PC-9 (cell line): ENCODE measurements around the gene HES1. TPM values are rescaled to one million over a fixed set of nuclear protein-coding genes. Genes with fewer than 3 reads are reported as not detected.

Source experiments
- BruUV-seq: library from RNA; stranded (reverse); fragments of 400-500 nt; replicated peaks from 2 replicates; lab custom pipeline; 2021; lab: Mats Ljungman, UMichigan
- CTCF ChIA-PET: fragments of 300-600 bp; sonication (Branson Sonifier 250); formaldehyde crosslinking; loops from one replicate; lab custom pipeline; 2022; ENCODE audit warnings: antibody characterized with exemption; lab: Charles Lee
- POLR2A ChIA-PET: fragments of 300-600 bp; sonication (Branson Sonifier 250); formaldehyde crosslinking; loops from one replicate; lab custom pipeline; 2022; ENCODE audit warnings: antibody characterized with exemption; ENCODE audit not compliant: unreplicated experiment; lab: Charles Lee
- DNase-seq, 2 experiments: peaks; one replicate each; pipeline versions ENCODE4 v3.0.0 to v3.0.0-alpha.2; 2015 to 2022; ENCODE audit warnings: mixed read lengths in 1 of 2
- H2AFZ ChIP-seq: fragments of 200-600 bp; sonication (generic); 2 replicates; pipeline ENCODE4 v1.8.1; 2017; ENCODE audit warnings: antibody characterized with exemption
- H3F3A ChIP-seq: fragments of 200-600 bp; sonication (generic); 2 replicates; pipeline ENCODE4 v1.8.1; 2017; ENCODE audit warnings: antibody characterized with exemption, mild to moderate bottlenecking, low read depth; ENCODE audit not compliant: insufficient read depth
- H3K27ac ChIP-seq: fragments of 200-600 bp; sonication (generic); 2 replicates; pipeline ENCODE4 v1.6.1; 2016; ENCODE audit warnings: mixed run types
- H3K27me3 ChIP-seq: fragments of 200-600 bp; sonication (generic); 2 replicates; pipeline ENCODE4 v1.6.1; 2016; ENCODE audit warnings: low read depth, mixed run types; ENCODE audit not compliant: insufficient read depth
- H3K36me3 ChIP-seq: fragments of 200-600 bp; sonication (generic); 2 replicates; pipeline ENCODE4 v1.6.1; 2016; ENCODE audit warnings: low read depth, mixed run types
- H3K4me1 ChIP-seq: fragments of 200-600 bp; sonication (generic); replicated peaks from 2 replicates; pipeline ENCODE4 v1.6.1; 2016; ENCODE audit warnings: mixed run types; ENCODE audit not compliant: insufficient read depth
- H3K4me2 ChIP-seq: fragments of 200-600 bp; sonication (generic); 2 replicates; pipeline ENCODE4 v1.6.1; 2017; ENCODE audit warnings: mixed run types
- H3K4me3 ChIP-seq: fragments of 200-600 bp; sonication (generic); 2 replicates; pipeline ENCODE4 v1.6.1; 2016; ENCODE audit warnings: mixed run types
- H3K79me2 ChIP-seq: fragments of 200-600 bp; sonication (generic); 2 replicates; pipeline ENCODE4 v1.6.1; 2017; ENCODE audit warnings: low read depth, mixed run types
- H3K9me2 ChIP-seq: fragments of 200-600 bp; sonication (generic); 2 replicates; pipeline ENCODE4 v1.8.1; 2017; ENCODE audit warnings: mild to moderate bottlenecking; ENCODE audit not compliant: insufficient read depth
- H3K9me3 ChIP-seq: fragments of 200-600 bp; sonication (generic); 2 replicates; pipeline ENCODE4 v1.8.1; 2016; ENCODE audit warnings: low read depth; ENCODE audit not compliant: insufficient read depth
- H4K20me1 ChIP-seq: fragments of 200-600 bp; sonication (generic); 2 replicates; pipeline ENCODE4 v1.8.1; 2017; ENCODE audit not compliant: insufficient read depth
- CTCF ChIP-seq: fragments of 200-600 bp; sonication (generic); conservative IDR thresholded peaks from 2 replicates; pipeline ENCODE4 v1.6.1; 2017; ENCODE audit warnings: mixed run types, antibody characterized with exemption, mild to moderate bottlenecking, moderate library complexity
- EZH2 ChIP-seq: fragments of 200-600 bp; sonication (generic); IDR thresholded peaks from 2 replicates; pipeline ENCODE4 v1.8.0; 2017; ENCODE audit warnings: antibody characterized with exemption, low read depth
- intact Hi-C: fragments of 100-400 bp; cut with micrococcal nuclease; formaldehyde crosslinking; loops from one replicate; pipeline ENCODE4 v1.10.0; 2022; ENCODE audit not compliant: unreplicated experiment
- total RNA-seq: library from RNA; stranded (reverse); gene quantifications from 2 replicates; pipeline ENCODE4 v1.2.3, GENCODE V29; 2021

Gene HES1
- total RNA-seq, 1 experiment from 2014 or later, result 66.5 TPM

GRCh38 chr3:194165271-194166018, 29.5 kb downstream of the HES1 start:
- Histone ChIP-seq H3K36me3 (no peaks in the 10 kb centered on the region), H3K9me3 (no peaks in the 10 kb centered on the region), H3K27me3 (no peaks in the 10 kb centered on the region), H2AFZ (no peak overlapping the region), H3K27ac (no peak overlapping the region), H4K20me1 (no peaks in the 10 kb centered on the region), H3K4me2 (no peak overlapping the region), H3K79me2 (no peaks in the 10 kb centered on the region), H3F3A (no peaks in the 10 kb centered on the region), H3K9me2 (no peaks in the 10 kb centered on the region), H3K4me1 (peaks cover 28% of the 10 kb centered on the region), H3K4me3 (no peak overlapping the region)
- ChIA-PET CTCF (no interaction called here), POLR2A (no interaction called here)
- TF ChIP-seq CTCF (no peak), EZH2 (no peak)
- BruUV-seq, result no TSS peak
- no peak for DNase-seq
- intact Hi-C loops, result no loop called here

- H2AFZ ChIP-seq, result no peak overlapping the region
- no peaks in the 10 kb centered on the region for H3F3A ChIP-seq
- H3K4me2 ChIP-seq, result no peak overlapping the region
- intact Hi-C loops, result no loop called here
- H4K20me1 ChIP-seq, result no peaks in the 10 kb centered on the region
- H3K9me3 ChIP-seq, result no peaks in the 10 kb centered on the region
- H3K27ac ChIP-seq, result no peak overlapping the region
- DNase-seq, result no peak
- no peak overlapping the region for H3K4me3 ChIP-seq
- CTCF ChIA-PET, result interaction anchor here (0.8 kb wide), 1 partner anchor 149 kb away, joined by 3 read pairs; no protein-coding TSS in a partner anchor
- H3K9me2 ChIP-seq, result no peaks in the 10 kb centered on the region
- POLR2A ChIA-PET, result interaction anchor here (1.0 kb wide), 1 partner anchor 25 kb away, joined by 18 read pairs; no protein-coding TSS in a partner anchor
- H3K27me3 ChIP-seq, result no peaks in the 10 kb centered on the region
- H3K36me3 ChIP-seq, result no peaks in the 10 kb centered on the region
- H3K4me1 ChIP-seq, result peaks cover 14% of the 10 kb centered on the region
- no peaks in the 10 kb centered on the region for H3K79me2 ChIP-seq
- TF ChIP-seq CTCF (no peak), EZH2 (no peak)
- no TSS peak for BruUV-seq
Measured at GRCh38 chr3:194166682-194167479, 30.9 kb downstream of the HES1 start.

GRCh38 chr3:194167480-194168282, 31.7 kb downstream of the HES1 start:
- no peak for TF ChIP-seq EZH2
- TF ChIP-seq CTCF, result no peak
- H3K27me3 ChIP-seq, result no peaks in the 10 kb centered on the region
- POLR2A ChIA-PET, result interaction anchor here (1.0 kb wide), 1 partner anchor 26 kb away, joined by 18 read pairs; no protein-coding TSS in a partner anchor

More at GRCh38 chr3:194167480-194168282, 31.7 kb downstream of the HES1 start:
- no peak overlapping the region for H3K27ac ChIP-seq
- no peaks in the 10 kb centered on the region for H3K79me2 ChIP-seq
- CTCF ChIA-PET, result interaction anchor here (0.5 to 0.8 kb wide), 2 partner anchors 26 to 148 kb away, joined by 3 to 8 read pairs; no protein-coding TSS in a partner anchor
- no peaks in the 10 kb centered on the region for H3K36me3 ChIP-seq
- H3K4me2 ChIP-seq, result no peak overlapping the region
- intact Hi-C loops, result no loop called here
- H2AFZ ChIP-seq, result no peak overlapping the region
- no peaks in the 10 kb centered on the region for H4K20me1 ChIP-seq
- no peaks in the 10 kb centered on the region for H3K9me3 ChIP-seq
- H3F3A ChIP-seq, result no peaks in the 10 kb centered on the region
- H3K9me2 ChIP-seq, result no peaks in the 10 kb centered on the region
- no peak overlapping the region for H3K4me3 ChIP-seq
- DNase-seq, result no peak
- BruUV-seq, result no TSS peak
- peaks cover 14% of the 10 kb centered on the region for H3K4me1 ChIP-seq
